GM18508 (cell line): ENCODE measurements around the gene HNRNPK.

ENCODE experiments used
- ATAC-seq: cut with Tn5 transposase; IDR thresholded peaks from one replicate; pipeline ENCODE4 v1.9.1; 2021; ENCODE audit warnings: moderate number of reproducible peaks; ENCODE audit not compliant: insufficient read depth, unreplicated experiment

Gene HNRNPK

GRCh38 chr9:83936523-83936922 is 43.5 kb downstream of the HNRNPK start:
- ATAC-seq = no peak

GRCh38 chr9:83935276-83935935 is 44.6 kb downstream of the HNRNPK start:
- ATAC-seq = no peak

GRCh38 chr9:83934569-83935275 is 45.3 kb downstream of the HNRNPK start:
- no peak for ATAC-seq

GRCh38 chr9:83933790-83934189 is 46.2 kb downstream of the HNRNPK start:
- no peak for ATAC-seq

GRCh38 chr9:83932851-83933250 is 47.2 kb downstream of the HNRNPK start:
- no peak for ATAC-seq

GRCh38 chr9:83932011-83932410 is 48.0 kb downstream of the HNRNPK start:
- ATAC-seq = no peak

- no peak for ATAC-seq
Observed at GRCh38 chr9:83930881-83931280, 49.1 kb downstream of the HNRNPK start.

- ATAC-seq = no peak
Observed at GRCh38 chr9:83927591-83927990, 52.4 kb downstream of the HNRNPK start.

- ATAC-seq = peak; percentile 79
Observed at GRCh38 chr9:83920927-83921707, 58.9 kb downstream of the HNRNPK start, which contains the start of gene KIF27. Gene KIF27, minus strand, starts transcription at chr9:83921432. Its CDS starts 5,841 bp downstream, at chr9:83915591.

- peak; percentile 5 for ATAC-seq
Observed at GRCh38 chr9:83920469-83920926, 59.5 kb downstream of the HNRNPK start.

GRCh38 chr9:83919111-83919510 is 60.9 kb downstream of the HNRNPK start:
- no peak for ATAC-seq
